Lung (tissue), 12 donors: ENCODE measurements around the gene ENAM. TPM values are rescaled to one million over a fixed set of nuclear protein-coding genes. Genes with fewer than 3 reads are reported as not detected.
A peak's percentile ranks its signal among the peaks of the same experiment; 100 is the strongest.
"Not testable (repeated sequence)": the region's sequence is repeated elsewhere in the genome, so short reads cannot be mapped to it uniquely, and the experiment has no call there.

ENCODE experiments used
- ATAC-seq: fragments of 200-7000 bp; cut with Tn5 transposase; one replicate; pipeline ENCODE4 v1.9.1; 2020; ENCODE audit warnings: moderate number of reproducible peaks; ENCODE audit not compliant: insufficient read depth, low FRiP score
- DNase-seq, 3 donors: peaks; one replicate each; pipeline ENCODE4 v3.0.0-alpha.2; 2013 to 2017
- H3K27ac ChIP-seq, 2 donors: one replicate each; pipeline ENCODE4 v1.5.1; 2013; ENCODE audit warnings: mild to moderate bottlenecking in 2 of 2, moderate library complexity in 2 of 2, control low read depth in 1 of 2, inconsistent platforms in 1 of 2, low read depth in 1 of 2, low read length in 1 of 2
- H3K27me3 ChIP-seq, 3 donors: one replicate each; pipeline ENCODE4 v1.5.1; 2013; ENCODE audit warnings: low read length in 2 of 3; ENCODE audit not compliant: control insufficient read depth in 3 of 3, insufficient read depth in 3 of 3
- H3K36me3 ChIP-seq, 4 donors: one replicate each; pipeline ENCODE4 v1.5.1; 2013; ENCODE audit warnings: low read length in 4 of 4, mild to moderate bottlenecking in 1 of 4, moderate library complexity in 1 of 4; ENCODE audit not compliant: control insufficient read depth in 4 of 4, insufficient read depth in 4 of 4
- H3K4me1 ChIP-seq, 5 donors: one replicate each; pipeline ENCODE4 v1.5.1; 2013; ENCODE audit warnings: low read length in 5 of 5, mild to moderate bottlenecking in 2 of 5, moderate library complexity in 1 of 5; ENCODE audit not compliant: control insufficient read depth in 5 of 5, insufficient read depth in 5 of 5
- H3K4me3 ChIP-seq: one replicate; pipeline ENCODE4 v1.5.1; 2013; ENCODE audit warnings: mild to moderate bottlenecking, control low read depth, moderate library complexity
- H3K9ac ChIP-seq, 2 donors: one replicate each; pipeline ENCODE4 v1.5.1; 2013; ENCODE audit warnings: low read length in 2 of 2, control low read depth in 1 of 2; ENCODE audit not compliant: insufficient read depth in 1 of 2
- H3K9me3 ChIP-seq, 4 donors: one replicate each; pipeline ENCODE4 v1.5.1; 2013; ENCODE audit warnings: low read length in 3 of 4, mild to moderate bottlenecking in 1 of 4, moderate library complexity in 1 of 4; ENCODE audit not compliant: control insufficient read depth in 4 of 4, insufficient read depth in 3 of 4
- CTCF ChIP-seq: IDR thresholded peaks from 2 replicates; pipeline ENCODE4 v1.5.1; 2012; ENCODE audit warnings: mild to moderate bottlenecking; ENCODE audit errors: control extremely low read depth, extremely low read depth
- WGBS, 2 donors: extraction: QIAGEN DNeasy Blood & Tissue Kit; methylation state at CpG; one replicate each; pipeline ENCODE4 v1.1.7; 2013; 5-methylcytosine and 5-hydroxymethylcytosine counted together
- polyA plus RNA-seq, 2 donors: library from polyadenylated mRNA; stranded (reverse); fragments of 200-250 nt; gene quantifications; one replicate each; pipeline ENCODE4 v1.2.1, GENCODE V29; 2013
- total RNA-seq, 2 donors: library from RNA; depleted of rRNA in 1 of 2; stranded (reverse); fragments of >200 nt in 1 of 2; gene quantifications; one replicate each; pipeline ENCODE4 v1.2.1, GENCODE V29; 2014 to 2021
- donor health status: control.
- donor health status: control.
- donor health status: Bipolar disorder and iron deficiency.
- donor health status: healthy.
- donor health status: DM: yes; HTN: yes; CAD: no.

Gene ENAM
- total and polyA plus RNA-seq, 4 donors = 0.06 to 0.28 (median 0.09) TPM

GRCh38 chr4:70678383-70678999 lies 49.9 kb downstream of the ENAM start:
- Histone ChIP-seq H3K9me3 (no peaks in the 10 kb centered on the region), H3K27ac (no peak overlapping the region), H3K9ac (no peak overlapping the region), H3K27me3 (no peaks in the 10 kb centered on the region), H3K36me3 (no peaks in the 10 kb centered on the region), H3K4me3 (no peak overlapping the region), H3K4me1 (peaks cover 0 to 27% (median 0%) of the 10 kb centered on the region in 5 donors)
- ATAC-seq (no peak), DNase-seq (no peak)
- 50 to 80% methylated on average over 1 of the region's 1 CpG for WGBS, 2 donors
- TF ChIP-seq CTCF = no peak

- Histone ChIP-seq H3K4me1 (peaks cover 0 to 12% (median 0%) of the 10 kb centered on the region in 5 donors), H3K9me3 (no peaks in the 10 kb centered on the region), H3K27me3 (no peaks in the 10 kb centered on the region), H3K4me3 (no peak overlapping the region), H3K9ac (peak overlapping the region in 1 of 2 donors; percentile 32), H3K36me3 (no peaks in the 10 kb centered on the region), H3K27ac (no peak overlapping the region)
- no peak for TF ChIP-seq CTCF
- DNase-seq = peak in 2 of 3 donors; percentile 74 to 83
- no peak for ATAC-seq
Measured at GRCh38 chr4:70680934-70681333, 52.4 kb downstream of the ENAM start.

- TF ChIP-seq CTCF = no peak
- no peak overlapping the region for H3K4me3 ChIP-seq
- DNase-seq = peak in 2 of 3 donors; percentile 25 to 29
- H3K27me3 ChIP-seq = no peaks in the 10 kb centered on the region
- no peak overlapping the region for H3K9ac ChIP-seq
- no peak overlapping the region for H3K27ac ChIP-seq
- peaks cover 0 to 11% (median 0%) of the 10 kb centered on the region in 5 donors for H3K4me1 ChIP-seq
- no peaks in the 10 kb centered on the region for H3K36me3 ChIP-seq
- no peak for ATAC-seq
- H3K9me3 ChIP-seq = no peaks in the 10 kb centered on the region
Measured at GRCh38 chr4:70681704-70682103, 53.2 kb downstream of the ENAM start.

- H3K36me3 ChIP-seq = not testable (repeated sequence)
Measured at GRCh38 chr4:70682142-70682541, 53.6 kb downstream of the ENAM start.

More at GRCh38 chr4:70682142-70682541, 53.6 kb downstream of the ENAM start:
- H3K4me3 ChIP-seq, H3K27ac ChIP-seq, H3K27me3 ChIP-seq, ATAC-seq, H3K9me3 ChIP-seq, H3K9ac ChIP-seq, DNase-seq: not testable (repeated sequence)
- 85 to 90% methylated on average over 3 of the region's 3 CpGs for WGBS, 2 donors
- H3K4me1 ChIP-seq = peaks cover 0 to 11% (median 0%) of the 10 kb centered on the region in 5 donors
